ENCODE results near the gene CEPT1.

DNA sequence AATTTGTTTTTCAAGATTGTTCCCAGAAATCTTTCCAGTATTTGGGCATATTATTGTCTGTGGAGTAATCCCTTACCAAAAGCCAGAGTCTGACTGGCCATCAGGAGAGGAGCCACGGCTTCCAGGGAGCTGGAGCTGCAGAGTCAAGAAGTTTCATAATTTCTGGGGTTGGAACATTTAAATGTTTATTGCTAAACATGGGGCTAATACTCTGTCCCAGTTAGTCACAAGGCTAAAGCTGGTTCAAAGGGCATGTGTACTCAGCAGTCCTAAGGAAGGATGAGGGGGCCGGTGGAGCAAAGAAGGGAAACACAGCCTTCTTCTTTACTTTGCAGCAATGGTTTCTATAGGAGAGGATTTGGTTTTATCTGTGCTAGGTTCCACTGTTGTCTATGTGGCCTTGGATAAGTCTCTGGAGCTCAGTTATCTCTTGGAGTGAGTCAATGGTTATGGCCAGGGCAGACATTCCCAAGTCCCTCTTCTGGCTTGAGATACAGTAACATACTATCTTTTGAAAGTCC, 51.0 kb downstream of the CEPT1 start:
- TF ChIP-seq, protein P1, sequence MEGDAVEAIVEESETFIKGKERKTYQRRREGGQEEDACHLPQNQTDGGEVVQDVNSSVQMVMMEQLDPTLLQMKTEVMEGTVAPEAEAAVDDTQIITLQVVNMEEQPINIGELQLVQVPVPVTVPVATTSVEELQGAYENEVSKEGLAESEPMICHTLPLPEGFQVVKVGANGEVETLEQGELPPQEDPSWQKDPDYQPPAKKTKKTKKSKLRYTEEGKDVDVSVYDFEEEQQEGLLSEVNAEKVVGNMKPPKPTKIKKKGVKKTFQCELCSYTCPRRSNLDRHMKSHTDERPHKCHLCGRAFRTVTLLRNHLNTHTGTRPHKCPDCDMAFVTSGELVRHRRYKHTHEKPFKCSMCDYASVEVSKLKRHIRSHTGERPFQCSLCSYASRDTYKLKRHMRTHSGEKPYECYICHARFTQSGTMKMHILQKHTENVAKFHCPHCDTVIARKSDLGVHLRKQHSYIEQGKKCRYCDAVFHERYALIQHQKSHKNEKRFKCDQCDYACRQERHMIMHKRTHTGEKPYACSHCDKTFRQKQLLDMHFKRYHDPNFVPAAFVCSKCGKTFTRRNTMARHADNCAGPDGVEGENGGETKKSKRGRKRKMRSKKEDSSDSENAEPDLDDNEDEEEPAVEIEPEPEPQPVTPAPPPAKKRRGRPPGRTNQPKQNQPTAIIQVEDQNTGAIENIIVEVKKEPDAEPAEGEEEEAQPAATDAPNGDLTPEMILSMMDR (IDR thresholded peaks at IDR 0.05; ENCODE audit: poor library complexity), result no peak
- TF ChIP-seq EZH2 (IDR thresholded peaks at IDR 0.05; ENCODE audit: borderline replicate concordance), result no peak

Data from hepatocyte (in vitro differentiated cells).